Mucosa of descending colon (tissue), 3 donors: ENCODE data around the gene ACVR2B. TPM values are rescaled to one million over a fixed set of nuclear protein-coding genes. Genes with fewer than 3 reads are reported as not detected.

Experiments
- ATAC-seq: fragments of 200-7000 bp; cut with Tn5 transposase; one replicate; pipeline ENCODE4 v1.9.1; 2020; ENCODE audit warnings: mild to moderate bottlenecking, moderate library complexity
- DNase-seq, 3 donors: peaks; one replicate each; pipeline ENCODE4 v3.0.0-alpha.2; 2020
- H3K36me3 ChIP-seq: fragments of 200-600 bp; one replicate; pipeline ENCODE4 v1.8.0; 2021; ENCODE audit warnings: low read depth, mild to moderate bottlenecking
- H3K4me1 ChIP-seq: fragments of 200-600 bp; one replicate; pipeline ENCODE4 v1.8.0; 2021; ENCODE audit warnings: low read depth, mild to moderate bottlenecking
- H3K4me3 ChIP-seq: fragments of 200-600 bp; one replicate; pipeline ENCODE4 v1.8.0; 2021; ENCODE audit warnings: mild to moderate bottlenecking
- H3K9me3 ChIP-seq: fragments of 200-600 bp; one replicate; pipeline ENCODE4 v1.8.0; 2021; ENCODE audit warnings: mild to moderate bottlenecking
- intact Hi-C, 2 donors: fragments of 100-400 bp; cut with DNase I in 1 of 2; cut with micrococcal nuclease in 1 of 2; formaldehyde crosslinking; loops; one replicate each; pipeline versions ENCODE4 v1.11.0 to v1.11.1; 2022; cut with DNase I, micrococcal nuclease
- total RNA-seq, 3 donors: library from RNA; stranded (reverse); fragmentation: NEBNext Ultra II Directional in 2 of 3; extraction: Animal tissue kit (Norgen Biotek cat#: 25700) in 2 of 3; gene quantifications; one replicate each; pipeline versions ENCODE4 v1.2.1 to v1.2.4, GENCODE V29; 2021 to 2023
- TF ChIP-seq, protein P1 (sequence below): fragments of 200-600 bp; IDR thresholded peaks from one replicate; pipeline ENCODE4 v1.8.0; 2022; ENCODE audit warnings: antibody characterized with exemption, mild to moderate bottlenecking
- donor health status: DM: no; HTN: no; CAD: no; lungs with moderate emphysema.
- donor health status: DM: no; HTN: no; CAD: no.
- donor health status: DM: no; HTN: yes; CAD: no.

The ACVR2B gene
- total RNA-seq, 3 donors from 2014 or later, result 4.3 to 9.6 (median 7.8) TPM

DNA sequence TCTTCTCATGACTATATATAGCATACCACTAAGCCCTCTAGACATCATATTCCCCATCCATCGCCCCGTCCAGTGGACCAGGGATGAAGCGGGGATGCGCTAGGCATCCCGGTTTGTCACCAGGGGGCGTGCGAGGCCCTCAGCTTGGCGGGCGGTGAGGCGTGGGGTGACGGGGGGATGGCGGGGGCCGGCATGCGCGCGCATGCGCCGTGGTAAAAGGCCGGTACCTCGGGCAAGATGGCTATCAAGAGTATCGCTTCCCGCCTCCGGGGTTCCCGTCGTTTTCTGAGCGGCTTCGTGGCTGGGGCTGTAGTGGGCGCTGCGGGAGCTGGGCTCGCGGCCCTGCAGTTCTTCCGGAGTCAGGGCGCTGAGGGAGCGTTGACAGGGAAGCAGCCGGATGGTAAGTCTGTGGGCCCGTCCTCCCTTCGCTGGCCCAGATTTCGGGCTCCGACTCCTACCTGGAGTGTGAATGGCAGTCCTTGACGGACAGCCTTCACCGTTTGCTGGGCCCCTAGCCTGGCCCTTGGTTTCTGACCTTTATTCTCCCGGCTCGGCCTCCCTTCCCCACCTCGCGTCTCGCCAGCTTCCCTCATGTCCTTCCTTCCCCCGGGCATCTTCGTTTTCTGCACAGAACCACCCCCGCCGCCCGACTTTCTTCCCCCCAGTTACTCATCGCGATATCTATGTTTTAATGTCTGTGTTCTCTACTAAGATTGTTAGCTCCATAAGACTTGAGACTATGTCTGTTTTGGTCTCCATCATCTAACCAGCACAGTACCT, 42.6 kb downstream of the ACVR2B start, which contains the start of gene EXOG:
Gene EXOG, plus strand, starts transcription at position 210 of the 780 bp plus-strand sequence. Its CDS starts 28 bp downstream, at position 238.
- TF ChIP-seq, protein P1, sequence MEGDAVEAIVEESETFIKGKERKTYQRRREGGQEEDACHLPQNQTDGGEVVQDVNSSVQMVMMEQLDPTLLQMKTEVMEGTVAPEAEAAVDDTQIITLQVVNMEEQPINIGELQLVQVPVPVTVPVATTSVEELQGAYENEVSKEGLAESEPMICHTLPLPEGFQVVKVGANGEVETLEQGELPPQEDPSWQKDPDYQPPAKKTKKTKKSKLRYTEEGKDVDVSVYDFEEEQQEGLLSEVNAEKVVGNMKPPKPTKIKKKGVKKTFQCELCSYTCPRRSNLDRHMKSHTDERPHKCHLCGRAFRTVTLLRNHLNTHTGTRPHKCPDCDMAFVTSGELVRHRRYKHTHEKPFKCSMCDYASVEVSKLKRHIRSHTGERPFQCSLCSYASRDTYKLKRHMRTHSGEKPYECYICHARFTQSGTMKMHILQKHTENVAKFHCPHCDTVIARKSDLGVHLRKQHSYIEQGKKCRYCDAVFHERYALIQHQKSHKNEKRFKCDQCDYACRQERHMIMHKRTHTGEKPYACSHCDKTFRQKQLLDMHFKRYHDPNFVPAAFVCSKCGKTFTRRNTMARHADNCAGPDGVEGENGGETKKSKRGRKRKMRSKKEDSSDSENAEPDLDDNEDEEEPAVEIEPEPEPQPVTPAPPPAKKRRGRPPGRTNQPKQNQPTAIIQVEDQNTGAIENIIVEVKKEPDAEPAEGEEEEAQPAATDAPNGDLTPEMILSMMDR, result peak; percentile 88
- H3K9me3 ChIP-seq, result no peaks in the 10 kb centered on the region
- intact Hi-C loops, result no loop called here

DNA sequence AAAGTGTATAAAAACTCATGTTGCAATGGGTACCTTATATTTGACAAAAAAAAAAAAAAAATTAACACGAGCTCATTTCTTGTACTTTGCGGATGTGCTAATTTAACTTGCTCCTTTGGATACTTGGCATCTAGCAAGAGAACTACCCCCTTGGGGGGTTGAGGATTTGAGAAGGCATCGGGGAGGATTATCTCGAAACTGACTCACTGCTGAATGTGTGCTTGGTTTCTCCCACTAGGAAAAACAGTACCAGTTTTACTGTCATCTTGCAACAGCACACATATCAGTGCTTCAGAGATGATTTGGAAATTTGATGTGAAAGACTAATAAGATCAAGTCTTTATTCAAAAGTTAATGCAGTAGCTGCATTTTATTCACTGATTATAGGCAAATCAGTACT, 43.3 kb downstream of the ACVR2B start:
- Histone ChIP-seq H3K4me1 (peaks cover 5% of the 10 kb centered on the region), H3K9me3 (no peaks in the 10 kb centered on the region), H3K36me3 (no peaks in the 10 kb centered on the region), H3K4me3 (no peak overlapping the region)
- ATAC-seq, result no peak
- intact Hi-C loops, result no loop called here
- TF ChIP-seq, protein P1, result no peak
- DNase-seq, result no peak

More for the DNA sequence above, 42.6 kb downstream of the ACVR2B start, which contains the start of gene EXOG:
- Histone ChIP-seq H3K4me3 (peak within 1 kb of the TSS; percentile 38), H3K4me1 (peaks cover 5% of the 10 kb centered on the region), H3K36me3 (no peaks in the 10 kb centered on the region)
- ATAC-seq (peak; percentile 100), DNase-seq (peak; percentile 92 to 97 (median 95))

DNA sequence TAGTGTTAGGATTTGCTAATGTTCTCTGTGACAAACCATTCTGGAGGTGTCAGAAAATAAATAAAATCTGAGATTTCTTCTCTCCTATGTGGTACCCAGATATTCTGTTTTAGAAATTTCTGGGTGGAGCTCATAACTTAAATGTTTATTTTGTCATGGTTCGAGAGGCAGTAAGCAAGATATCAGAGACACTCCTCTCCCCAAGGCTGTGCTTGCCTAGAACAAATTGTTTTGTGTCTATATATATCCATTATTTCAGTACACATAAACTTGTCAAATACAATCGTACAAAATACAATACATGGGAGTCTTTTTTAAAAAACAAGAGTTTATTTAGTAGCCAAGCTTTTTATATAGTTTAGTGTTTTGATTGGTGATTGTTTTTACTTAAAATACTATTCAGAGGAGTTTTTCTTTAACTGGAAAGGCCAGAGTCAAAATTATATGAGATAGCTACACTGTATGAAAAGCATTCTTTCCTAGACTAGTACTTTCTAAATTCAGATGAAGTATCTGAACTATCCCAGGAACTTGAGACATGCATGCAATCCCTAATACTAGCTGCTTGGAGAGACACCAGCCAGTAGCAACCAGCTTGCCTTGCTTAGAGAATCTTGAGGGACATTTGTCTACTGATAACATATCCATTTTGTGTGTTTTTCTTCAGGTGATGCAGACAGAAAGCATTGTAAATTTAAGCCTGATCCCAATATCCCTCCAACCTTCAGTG, 47.2 kb downstream of the ACVR2B start:
- intact Hi-C loops, result no loop called here
- ATAC-seq, result no peak
- Histone ChIP-seq H3K4me3 (no peak overlapping the region), H3K4me1 (peaks cover 5% of the 10 kb centered on the region), H3K36me3 (no peaks in the 10 kb centered on the region), H3K9me3 (no peaks in the 10 kb centered on the region)
- TF ChIP-seq, protein P1, result no peak
- no peak for DNase-seq

DNA sequence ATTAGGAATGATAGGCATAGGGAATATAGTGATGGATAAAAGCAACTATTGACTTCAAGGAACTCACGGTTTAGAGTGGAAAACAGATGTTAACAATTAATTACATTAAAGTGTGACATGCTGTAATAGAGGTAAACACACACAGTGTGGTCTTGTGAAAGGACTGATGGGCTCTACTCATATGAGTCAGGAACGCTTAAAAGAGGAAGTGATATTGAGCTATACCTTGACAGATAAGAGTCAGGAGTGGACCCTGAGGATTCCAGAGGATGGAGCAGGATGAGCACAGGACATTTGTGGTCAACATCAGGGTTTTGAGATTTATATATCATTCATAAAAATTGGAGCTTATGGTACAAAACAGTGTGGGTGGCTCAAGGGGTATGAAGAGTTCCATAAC, 53.4 kb downstream of the ACVR2B start:
- TF ChIP-seq, protein P1, result no peak
- intact Hi-C loops, result no loop called here
- Histone ChIP-seq H3K36me3 (no peaks in the 10 kb centered on the region), H3K9me3 (no peaks in the 10 kb centered on the region), H3K4me3 (no peak overlapping the region), H3K4me1 (no peaks in the 10 kb centered on the region)
- DNase-seq, result no peak
- ATAC-seq, result no peak

DNA sequence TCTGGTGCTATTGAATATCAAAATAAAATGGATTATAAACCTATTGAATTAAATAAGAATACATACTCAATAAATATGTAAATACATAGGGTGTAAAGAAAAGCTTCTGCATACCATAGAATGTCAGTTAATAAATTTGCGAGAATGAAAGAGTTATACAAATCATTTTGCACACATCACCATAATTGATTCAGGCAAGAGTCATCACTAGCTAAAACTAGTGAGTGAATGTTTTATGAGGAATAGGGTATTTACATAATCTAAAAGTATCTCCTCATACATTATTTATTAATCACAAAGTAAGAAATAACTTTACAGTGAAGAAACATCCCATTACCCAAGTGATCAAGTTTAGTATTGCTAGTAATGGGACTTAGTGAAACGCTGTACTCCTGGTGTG, 56.0 kb downstream of the ACVR2B start:
- TF ChIP-seq, protein P1, result no peak
- DNase-seq (no peak), ATAC-seq (no peak)
- Histone ChIP-seq H3K36me3 (no peaks in the 10 kb centered on the region), H3K9me3 (no peaks in the 10 kb centered on the region), H3K4me3 (no peak overlapping the region), H3K4me1 (no peaks in the 10 kb centered on the region)
- intact Hi-C loops, result no loop called here
